Neural progenitor cell (in vitro differentiated cells): ENCODE data around the gene IQCM.

Source experiments
- EZH2 ChIP-seq: fragments of 200-600 bp; sonication (generic); IDR thresholded peaks from 2 replicates; pipeline ENCODE4 v1.6.1; 2017; ENCODE audit warnings: antibody characterized with exemption, mild to moderate bottlenecking, moderate library complexity
- TF ChIP-seq, protein P1 (sequence below): fragments of 200-600 bp; sonication (generic); IDR thresholded peaks from 2 replicates; pipeline ENCODE4 v1.5.1; 2017; ENCODE audit warnings: antibody characterized with exemption, mild to moderate bottlenecking

DNA sequence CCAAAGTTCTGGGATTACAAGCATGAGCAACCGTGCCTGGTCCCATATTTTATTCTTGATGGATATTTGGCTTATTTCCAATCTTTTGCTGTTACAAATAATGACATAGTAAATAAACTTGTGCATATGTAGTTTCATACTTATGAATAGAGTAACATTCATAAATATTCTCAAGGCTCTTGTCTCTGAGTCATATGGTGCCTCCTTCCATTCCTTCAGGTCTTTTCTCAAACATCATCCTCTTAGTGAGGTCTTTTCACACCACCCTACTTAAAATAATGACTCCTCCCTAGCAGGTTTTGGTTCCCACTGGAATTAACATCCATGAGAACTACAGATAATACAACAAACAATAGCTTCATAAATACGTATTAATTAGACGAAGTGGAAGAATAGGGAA lies 416.6 kb downstream of the IQCM start:
- TF ChIP-seq, protein P1, sequence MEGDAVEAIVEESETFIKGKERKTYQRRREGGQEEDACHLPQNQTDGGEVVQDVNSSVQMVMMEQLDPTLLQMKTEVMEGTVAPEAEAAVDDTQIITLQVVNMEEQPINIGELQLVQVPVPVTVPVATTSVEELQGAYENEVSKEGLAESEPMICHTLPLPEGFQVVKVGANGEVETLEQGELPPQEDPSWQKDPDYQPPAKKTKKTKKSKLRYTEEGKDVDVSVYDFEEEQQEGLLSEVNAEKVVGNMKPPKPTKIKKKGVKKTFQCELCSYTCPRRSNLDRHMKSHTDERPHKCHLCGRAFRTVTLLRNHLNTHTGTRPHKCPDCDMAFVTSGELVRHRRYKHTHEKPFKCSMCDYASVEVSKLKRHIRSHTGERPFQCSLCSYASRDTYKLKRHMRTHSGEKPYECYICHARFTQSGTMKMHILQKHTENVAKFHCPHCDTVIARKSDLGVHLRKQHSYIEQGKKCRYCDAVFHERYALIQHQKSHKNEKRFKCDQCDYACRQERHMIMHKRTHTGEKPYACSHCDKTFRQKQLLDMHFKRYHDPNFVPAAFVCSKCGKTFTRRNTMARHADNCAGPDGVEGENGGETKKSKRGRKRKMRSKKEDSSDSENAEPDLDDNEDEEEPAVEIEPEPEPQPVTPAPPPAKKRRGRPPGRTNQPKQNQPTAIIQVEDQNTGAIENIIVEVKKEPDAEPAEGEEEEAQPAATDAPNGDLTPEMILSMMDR: no peak
- no peak for TF ChIP-seq EZH2
